GM19455 (cell line): ENCODE results near the gene DHX58.

Source experiments
- ATAC-seq: cut with Tn5 transposase; IDR thresholded peaks from one replicate; pipeline ENCODE4 v1.9.1; 2021; ENCODE audit not compliant: unreplicated experiment

The DHX58 gene

GRCh38 chr17:42130310-42130936 lies 17.9 kb upstream of the DHX58 start:
- ATAC-seq, result no peak

- ATAC-seq, result no peak
Observed at GRCh38 chr17:42129109-42129837, 16.8 kb upstream of the DHX58 start.

GRCh38 chr17:42127414-42127813 lies 14.9 kb upstream of the DHX58 start:
- ATAC-seq, result no peak

- no peak for ATAC-seq
Observed at GRCh38 chr17:42126836-42127235, 14.3 kb upstream of the DHX58 start.

- ATAC-seq, result no peak
Observed at GRCh38 chr17:42125565-42125964, 13.1 kb upstream of the DHX58 start.

GRCh38 chr17:42124256-42124655 lies 11.7 kb upstream of the DHX58 start:
- ATAC-seq, result no peak

- ATAC-seq, result no peak
Observed at GRCh38 chr17:42122371-42123303, 10.1 kb upstream of the DHX58 start, which contains the start of gene HSPB9. Gene HSPB9 (plus strand): TSS chr17:42122804. CDS start chr17:42122851, 47 bp downstream.

- no peak for ATAC-seq
Observed at GRCh38 chr17:42120770-42121769, 8.6 kb upstream of the DHX58 start, which contains the start of gene KAT2A. Gene KAT2A (minus strand): TSS chr17:42121367. CDS start chr17:42121304, 63 bp downstream.

- no peak for ATAC-seq
Observed at GRCh38 chr17:42120161-42120769, 7.8 kb upstream of the DHX58 start.

GRCh38 chr17:42119301-42119700 lies 6.8 kb upstream of the DHX58 start:
- no peak for ATAC-seq

- no peak for ATAC-seq
Observed at GRCh38 chr17:42118545-42118944, 6.0 kb upstream of the DHX58 start.

- no peak for ATAC-seq
Observed at GRCh38 chr17:42118126-42118510, 5.6 kb upstream of the DHX58 start.

GRCh38 chr17:42117397-42118125 lies 5.0 kb upstream of the DHX58 start:
- no peak for ATAC-seq

GRCh38 chr17:42116705-42117396 lies 4.3 kb upstream of the DHX58 start:
- no peak for ATAC-seq

- no peak for ATAC-seq
Observed at GRCh38 chr17:42114118-42114517, 1.6 kb upstream of the DHX58 start.

- ATAC-seq, result no peak
Observed at GRCh38 chr17:42113293-42114069, 967 bp upstream of the DHX58 start.

- peak; percentile 8 for ATAC-seq
Observed at GRCh38 chr17:42111871-42112551, 503 bp downstream of the DHX58 start.
